Upper lobe of right lung (tissue), 1 donor: ENCODE data around the gene CDKN2AIP. TPM values are rescaled to one million over a fixed set of nuclear protein-coding genes. Genes with fewer than 3 reads are reported as not detected.

Experiments
- ATAC-seq: fragments of 200-7000 bp; cut with Tn5 transposase; one replicate; pipeline ENCODE4 v1.9.1; 2020; ENCODE audit warnings: mild to moderate bottlenecking, moderate library complexity
- DNase-seq: peaks from one replicate; pipeline ENCODE4 v3.0.0-alpha.2; 2020
- H3K27ac ChIP-seq: fragments of 200-600 bp; one replicate; pipeline ENCODE4 v1.8.0; 2022
- H3K27me3 ChIP-seq: fragments of 200-600 bp; one replicate; pipeline ENCODE4 v1.8.0; 2022; ENCODE audit warnings: mild to moderate bottlenecking
- H3K36me3 ChIP-seq: fragments of 200-600 bp; one replicate; pipeline ENCODE4 v1.8.0; 2022
- H3K4me1 ChIP-seq: fragments of 200-600 bp; one replicate; pipeline ENCODE4 v1.8.0; 2022
- H3K4me3 ChIP-seq: fragments of 200-600 bp; one replicate; pipeline ENCODE4 v1.8.0; 2022; ENCODE audit warnings: mild to moderate bottlenecking
- H3K9me3 ChIP-seq: fragments of 200-600 bp; one replicate; pipeline ENCODE4 v1.8.0; 2022
- intact Hi-C: fragments of 100-400 bp; cut with DNase I; formaldehyde crosslinking; loops from one replicate; pipeline ENCODE4 v1.11.0; 2022
- total RNA-seq: library from RNA; stranded (reverse); fragmentation: NEBNext Ultra II Directional; extraction: Animal tissue kit (Norgen Biotek cat#: 25700); gene quantifications from one replicate; pipeline ENCODE4 v1.2.1, GENCODE V29; 2021
- TF ChIP-seq, protein P1 (sequence below): fragments of 200-600 bp; IDR thresholded peaks from one replicate; pipeline ENCODE4 v1.8.0; 2022; ENCODE audit warnings: antibody characterized with exemption
- donor health status: DM: no; HTN: yes; CAD: no; lungs with severe emphysema.

Gene CDKN2AIP
- total RNA-seq, 1 donor from 2014 or later = 16.7 TPM

- DNase-seq = peak; percentile 53
- peak overlapping the region; percentile 46 for H3K4me3 ChIP-seq
- intact Hi-C loops = no loop called here
- TF ChIP-seq, protein P1, sequence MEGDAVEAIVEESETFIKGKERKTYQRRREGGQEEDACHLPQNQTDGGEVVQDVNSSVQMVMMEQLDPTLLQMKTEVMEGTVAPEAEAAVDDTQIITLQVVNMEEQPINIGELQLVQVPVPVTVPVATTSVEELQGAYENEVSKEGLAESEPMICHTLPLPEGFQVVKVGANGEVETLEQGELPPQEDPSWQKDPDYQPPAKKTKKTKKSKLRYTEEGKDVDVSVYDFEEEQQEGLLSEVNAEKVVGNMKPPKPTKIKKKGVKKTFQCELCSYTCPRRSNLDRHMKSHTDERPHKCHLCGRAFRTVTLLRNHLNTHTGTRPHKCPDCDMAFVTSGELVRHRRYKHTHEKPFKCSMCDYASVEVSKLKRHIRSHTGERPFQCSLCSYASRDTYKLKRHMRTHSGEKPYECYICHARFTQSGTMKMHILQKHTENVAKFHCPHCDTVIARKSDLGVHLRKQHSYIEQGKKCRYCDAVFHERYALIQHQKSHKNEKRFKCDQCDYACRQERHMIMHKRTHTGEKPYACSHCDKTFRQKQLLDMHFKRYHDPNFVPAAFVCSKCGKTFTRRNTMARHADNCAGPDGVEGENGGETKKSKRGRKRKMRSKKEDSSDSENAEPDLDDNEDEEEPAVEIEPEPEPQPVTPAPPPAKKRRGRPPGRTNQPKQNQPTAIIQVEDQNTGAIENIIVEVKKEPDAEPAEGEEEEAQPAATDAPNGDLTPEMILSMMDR = no peak
- no peaks in the 10 kb centered on the region for H3K36me3 ChIP-seq
- no peak for ATAC-seq
- no peaks in the 10 kb centered on the region for H3K9me3 ChIP-seq
- H3K4me1 ChIP-seq = no peaks in the 10 kb centered on the region
- H3K27me3 ChIP-seq = no peaks in the 10 kb centered on the region
- H3K27ac ChIP-seq = peak overlapping the region; percentile 3
Observed at GRCh38 chr4:183407635-183408464, 36.6 kb upstream of the CDKN2AIP start.

GRCh38 chr4:183408796-183409195 is 35.6 kb upstream of the CDKN2AIP start:
- Histone ChIP-seq H3K36me3 (no peaks in the 10 kb centered on the region), H3K27ac (no peak overlapping the region), H3K4me1 (no peaks in the 10 kb centered on the region), H3K27me3 (no peaks in the 10 kb centered on the region), H3K4me3 (no peak overlapping the region), H3K9me3 (no peaks in the 10 kb centered on the region)
- TF ChIP-seq, protein P1 = no peak
- intact Hi-C loops = no loop called here
- DNase-seq = peak; percentile 61
- ATAC-seq = no peak

DNA sequence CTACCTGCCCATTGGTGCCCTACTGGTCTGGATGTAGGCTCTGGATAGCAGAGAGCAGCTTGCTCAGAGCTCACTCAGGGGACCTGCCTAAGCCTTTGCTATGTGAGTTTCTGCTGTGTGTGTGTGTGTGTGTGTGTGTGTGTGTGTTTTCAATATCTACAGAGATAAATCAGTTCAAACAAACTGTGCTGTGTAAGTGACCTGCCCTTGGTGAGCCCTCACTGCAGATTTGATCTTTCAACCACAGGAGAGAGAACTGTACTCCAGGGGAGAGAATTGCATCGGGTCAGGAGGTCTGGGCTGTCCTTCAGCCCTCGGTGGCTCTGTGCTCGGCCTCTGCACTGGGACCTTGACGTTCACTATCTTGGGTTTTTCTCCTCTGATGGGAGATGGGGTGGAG is 35.0 kb upstream of the CDKN2AIP start:
- no peaks in the 10 kb centered on the region for H3K27me3 ChIP-seq
- DNase-seq (peak; percentile 13), ATAC-seq (no peak)
- H3K4me1 ChIP-seq = no peaks in the 10 kb centered on the region
- TF ChIP-seq, protein P1 = no peak
- H3K36me3 ChIP-seq = no peaks in the 10 kb centered on the region
- H3K4me3 ChIP-seq = no peak overlapping the region
- intact Hi-C loops = no loop called here
- no peak overlapping the region for H3K27ac ChIP-seq
- no peaks in the 10 kb centered on the region for H3K9me3 ChIP-seq

- no peaks in the 10 kb centered on the region for H3K27me3 ChIP-seq
- ATAC-seq (peak; percentile 36), DNase-seq (no peak)
- TF ChIP-seq, protein P1 = no peak
- H3K4me1 ChIP-seq = no peaks in the 10 kb centered on the region
- H3K27ac ChIP-seq = no peak overlapping the region
- no peaks in the 10 kb centered on the region for H3K9me3 ChIP-seq
- H3K4me3 ChIP-seq = no peak overlapping the region
- intact Hi-C loops = no loop called here
- H3K36me3 ChIP-seq = no peaks in the 10 kb centered on the region
Observed at GRCh38 chr4:183409934-183410333, 34.5 kb upstream of the CDKN2AIP start.

- no peak for ATAC-seq
- H3K27ac ChIP-seq = no peak overlapping the region
- no peak overlapping the region for H3K4me3 ChIP-seq
- TF ChIP-seq, protein P1 = no peak
- no peaks in the 10 kb centered on the region for H3K4me1 ChIP-seq
- intact Hi-C loops = no loop called here
- no peaks in the 10 kb centered on the region for H3K36me3 ChIP-seq
- H3K27me3 ChIP-seq = no peaks in the 10 kb centered on the region
- no peak for DNase-seq
- no peaks in the 10 kb centered on the region for H3K9me3 ChIP-seq
Observed at GRCh38 chr4:183411291-183411861, 33.1 kb upstream of the CDKN2AIP start.
